Heart left ventricle (tissue), 16 donors: ENCODE results near the gene ZNF816. TPM values are rescaled to one million over a fixed set of nuclear protein-coding genes. Genes with fewer than 3 reads are reported as not detected.

Experiments
- ATAC-seq, 4 donors: fragments of 200-7000 bp; cut with Tn5 transposase; one replicate each; pipeline ENCODE4 v1.9.1; 2020 to 2022; ENCODE audit warnings: moderate library complexity in 4 of 4, mild to moderate bottlenecking in 3 of 4, moderate number of reproducible peaks in 1 of 4
- DNase-seq, 5 donors: peaks; one replicate each; pipeline ENCODE4 v3.0.0-alpha.2; 2020
- H3K27ac ChIP-seq, 12 donors: fragments of 200-600 bp; sonication (generic) in 4 of 12; one replicate each; pipeline versions ENCODE4 v1.5.0 to v1.8.0; 2016 to 2022; ENCODE audit warnings: mild to moderate bottlenecking in 2 of 12
- H3K27me3 ChIP-seq, 9 donors: fragments of 200-600 bp; sonication (generic) in 2 of 9; one replicate each; pipeline versions ENCODE4 v1.5.1 to v1.8.0; 2016 to 2022; ENCODE audit warnings: mild to moderate bottlenecking in 3 of 9
- H3K36me3 ChIP-seq, 9 donors: fragments of 200-600 bp; sonication (generic) in 2 of 9; one replicate each; pipeline versions ENCODE4 v1.5.0 to v1.8.0; 2018 to 2022; ENCODE audit warnings: mild to moderate bottlenecking in 2 of 9
- H3K4me1 ChIP-seq, 12 donors: fragments of 200-600 bp; sonication (generic) in 4 of 12; one replicate each; pipeline versions ENCODE4 v1.5.0 to v1.8.0; 2016 to 2022; ENCODE audit warnings: mild to moderate bottlenecking in 3 of 12
- H3K4me3 ChIP-seq, 12 donors: fragments of 200-600 bp; sonication (generic) in 4 of 12; one replicate each; pipeline versions ENCODE4 v1.5.0 to v1.8.0; 2017 to 2022; ENCODE audit warnings: mild to moderate bottlenecking in 9 of 12, moderate library complexity in 4 of 12
- H3K9me3 ChIP-seq, 12 donors: fragments of 200-600 bp; sonication (generic) in 4 of 12; one replicate each; pipeline versions ENCODE4 v1.5.0 to v1.8.0; 2016 to 2022; ENCODE audit warnings: mild to moderate bottlenecking in 1 of 12
- CTCF ChIP-seq, 12 donors: fragments of 200-600 bp; sonication (generic) in 4 of 12; IDR thresholded peaks; one replicate each; pipeline versions ENCODE4 v1.5.0 to v1.8.0; 2018 to 2022; ENCODE audit warnings: antibody characterized with exemption in 12 of 12, mild to moderate bottlenecking in 5 of 12
- POLR2A ChIP-seq, 2 donors: fragments of 450-650 bp; IDR thresholded peaks; one replicate each; pipeline ENCODE4 v1.6.1; 2017; ENCODE audit warnings: antibody characterized with exemption in 2 of 2, mild to moderate bottlenecking in 2 of 2, moderate library complexity in 2 of 2
- WGBS, 4 donors: extraction: QIAGEN DNeasy Blood & Tissue Kit in 2 of 4; methylation state at CpG; one replicate each; pipeline versions ENCODE4 v1.1.5 to v1.1.7; 2013 to 2018; 5-methylcytosine and 5-hydroxymethylcytosine counted together
- intact Hi-C, 10 donors: fragments of 100-400 bp; cut with DNase I; formaldehyde crosslinking; loops; one replicate each; pipeline versions ENCODE4 v1.11.1 to v1.14.2; 2022
- long read RNA-seq, 3 donors: library from polyadenylated mRNA; unstranded; transcript quantifications; one replicate each; pipeline ENCODE4 v2.0.0, GENCODE V29; 2020 to 2021
- polyA plus RNA-seq, 2 donors: library from polyadenylated mRNA; stranded (reverse); fragments of 200-250 nt; gene quantifications; one replicate each; pipeline ENCODE4 v1.2.3, GENCODE V29; 2013
- total RNA-seq, 9 donors: library from RNA; depleted of rRNA in 2 of 9; stranded (reverse); fragments of >200 nt in 2 of 9; fragmentation: NEBNext Ultra II Directional in 3 of 9; extraction: Animal tissue kit (Norgen Biotek cat#: 25700) in 3 of 9; gene quantifications; one replicate each; pipeline versions ENCODE4 v1.1.0 to v1.2.4, GENCODE V29; 2016 to 2023
- donor health status: ischemic (EF 13 %, LVEDD 7.1; RV severe dilation, severe dysfunction).
- donor health status: healthy with polysubstance abuse.
- donor health status: DM: no; HTN: yes; CAD: no.
- donor health status: DM: no; HTN: no; CAD: no.
- donor health status: ischemic (EF 25% LVEDD 6.9; RV normal size, moderate dysfunction).
- donor health status: ischemic (EF 25% LVEDD 5.7; RV mildly dilated, moderate dysfunction).
- donor health status: healthy.
- donor health status: DM: yes; HTN: yes; CAD: no.
- donor health status: ischemic (EF 35%, LVEDD 5.7; RV mildly dilated, moderate dysfunction).
- donor health status: nonischemic (EF 11% LVEDD 7.7; RV severe dilation, severe dysfunction).
- donor health status: DM: yes; HTN: yes; CAD: no.
- donor health status: PGD.
- donor health status: ischemic (EF 29% LVEDD 5.4; RV normal size, mild dysfunction).
- donor health status: nonischemic (EF 23%, LVEDD 6.1; RV moderate dilation, normal function).

ZNF816 gene
- total RNA-seq, result 1 to 10 TPM; 2.1 to 8.0 (median 4.3) TPM
- 1 to 10 TPM; 1.3 to 3.5 TPM for polyA plus RNA-seq
- long read RNA-seq, donor 1, partial matches to known transcripts, result 0 of 4 reads
- long read RNA-seq, donor 1, other reads (novel, unspliced or antisense), result 0 of 4 reads
- long read RNA-seq, donor 2, partial matches to known transcripts, result 0 of 5 reads
- long read RNA-seq, donor 2, other reads (novel, unspliced or antisense), result 2 of 5 reads
- long read RNA-seq, donor 3, partial matches to known transcripts, result 0 of 3 reads
- long read RNA-seq, donor 3, other reads (novel, unspliced or antisense), result 1 of 3 reads

- WGBS, 4 donors, result 0 to 1% (median 0%) methylated on average over 42 to 55 of the region's 55 CpGs
- ATAC-seq, result peak; percentile 98 to 100 (median 100)
- intact Hi-C loops, result loop anchor here in 5 of 10 donors (1.0 to 5.0 kb wide), 6 partner anchors 19 to 66 kb away; partner anchors contain the start of genes ZNF320 (in 1 of the 5) and ZNF888 (in 1 of the 5)
Observed at GRCh38 chr19:52962394-52963246, at the start of gene ZNF816. Gene ZNF816, minus strand, starts transcription at chr19:52962881. Its CDS starts 6,792 bp downstream, at chr19:52956089.

GRCh38 chr19:53012006-53012405 is 49.3 kb upstream of the ZNF816 start:
- no peak overlapping the region for H3K27ac ChIP-seq
- no peak overlapping the region for H3K4me3 ChIP-seq
- WGBS, 4 donors, result 90 to 95% (median 92%) methylated on average over 6 of the region's 6 CpGs
- TF ChIP-seq POLR2A (IDR thresholded peaks at IDR 0.05) (no peak), CTCF (IDR thresholded peaks at IDR 0.05) (no peak)
- H3K27me3 ChIP-seq, result peaks cover 0 to 30% (median 0%) of the 10 kb centered on the region in 9 donors
- no peak for DNase-seq
- ATAC-seq, result no peak
- peaks cover 0 to 4% (median 0%) of the 10 kb centered on the region in 12 donors for H3K4me1 ChIP-seq
- H3K36me3 ChIP-seq, result no peaks in the 10 kb centered on the region
- H3K9me3 ChIP-seq, result no peaks in the 10 kb centered on the region
- intact Hi-C loops, result no loop called here

More at GRCh38 chr19:52962394-52963246, at the start of gene ZNF816:
- DNase-seq, result peak; percentile 97 to 99 (median 98)
- Histone ChIP-seq H3K4me1 (peaks cover 0 to 20% (median 10%) of the 10 kb centered on the region in 12 donors), H3K36me3 (peaks cover 0 to 6% (median 0%) of the 10 kb centered on the region in 9 donors), H3K27ac (peak within 1 kb of the TSS; percentile 5 to 95 (median 80)), H3K27me3 (no peaks in the 10 kb centered on the region), H3K9me3 (peaks cover 0 to 35% (median 3%) of the 10 kb centered on the region in 12 donors), H3K4me3 (peak within 1 kb of the TSS; percentile 40 to 99 (median 72))
- peak in 1 of 2 donors; percentile 64 for TF ChIP-seq POLR2A (IDR thresholded peaks at IDR 0.05)
- no peak for TF ChIP-seq CTCF (IDR thresholded peaks at IDR 0.05)

GRCh38 chr19:53010494-53010893 is 47.8 kb upstream of the ZNF816 start:
- Histone ChIP-seq H3K9me3 (no peaks in the 10 kb centered on the region), H3K4me1 (peaks cover 0 to 4% (median 0%) of the 10 kb centered on the region in 12 donors), H3K36me3 (no peaks in the 10 kb centered on the region), H3K27ac (no peak overlapping the region), H3K4me3 (no peak overlapping the region), H3K27me3 (peaks cover 0 to 30% (median 0%) of the 10 kb centered on the region in 9 donors)
- DNase-seq (no peak), ATAC-seq (no peak)
- WGBS, 4 donors, result 37 to 62% (median 57%) methylated on average over 9 of the region's 9 CpGs
- intact Hi-C loops, result no loop called here
- TF ChIP-seq CTCF (IDR thresholded peaks at IDR 0.05) (no peak), POLR2A (IDR thresholded peaks at IDR 0.05) (no peak)
